Measurements from ENCODE around the gene NUMB.

The NUMB gene

GRCh38 chr14:73269729-73270531 is 188.4 kb downstream of the NUMB start:
- peak; percentile 74 for DNase-seq (ENCODE audit: low spot score)
- Histone ChIP-seq H3K27ac (peak overlapping the region; percentile 36 to 67), H3K4me3 (peak overlapping the region; percentile 76)
- TF ChIP-seq CTCF (IDR thresholded peaks at IDR 0.05), result no peak

GRCh38 chr14:73267474-73267873 is 190.9 kb downstream of the NUMB start:
- no peak overlapping the region for H3K4me3 ChIP-seq
- no peak for DNase-seq (ENCODE audit: low spot score)
- H3K27ac ChIP-seq, result no peak overlapping the region
- no peak for TF ChIP-seq CTCF (IDR thresholded peaks at IDR 0.05)

- H3K27ac ChIP-seq, result no peak overlapping the region
- DNase-seq (ENCODE audit: low spot score), result peak; percentile 66
- H3K4me3 ChIP-seq, result no peak overlapping the region
- no peak for TF ChIP-seq CTCF (IDR thresholded peaks at IDR 0.05)
These were observed 192.0 kb downstream of the NUMB start for GRCh38 chr14:73266317-73266716.

- TF ChIP-seq CTCF (IDR thresholded peaks at IDR 0.05), result no peak
- DNase-seq (ENCODE audit: low spot score), result no peak
- H3K27ac ChIP-seq, result no peak overlapping the region
- no peak overlapping the region for H3K4me3 ChIP-seq
These were observed 192.7 kb downstream of the NUMB start for GRCh38 chr14:73265721-73266046.

GRCh38 chr14:73264885-73265720 is 193.2 kb downstream of the NUMB start:
- no peak overlapping the region for H3K27ac ChIP-seq
- DNase-seq (ENCODE audit: low spot score), result no peak
- no peak for TF ChIP-seq CTCF (IDR thresholded peaks at IDR 0.05)
- no peak overlapping the region for H3K4me3 ChIP-seq

GRCh38 chr14:73264080-73264884 is 194.1 kb downstream of the NUMB start:
- TF ChIP-seq CTCF (IDR thresholded peaks at IDR 0.05), result no peak
- H3K4me3 ChIP-seq, result no peak overlapping the region
- H3K27ac ChIP-seq, result no peak overlapping the region
- DNase-seq (ENCODE audit: low spot score), result no peak
